IMR-90 (cell line): ENCODE measurements around the gene SEC61B. TPM values are rescaled to one million over a fixed set of nuclear protein-coding genes. Genes with fewer than 3 reads are reported as not detected.

Source experiments
- ATAC-seq: fragments of 200-7000 bp; cut with Tn5 transposase; 2 replicates; pipeline ENCODE4 v1.9.1; 2020; ENCODE audit warnings: low read depth, mild to moderate bottlenecking, moderate library complexity
- BruUV-seq: library from RNA; stranded (reverse); fragments of 400-500 nt; replicated peaks from 2 replicates; lab custom pipeline; 2021; lab: Mats Ljungman, UMichigan
- CTCF ChIA-PET: fragments of 300-600 bp; formaldehyde crosslinking; extraction: SDS; loops from one replicate; lab custom pipeline; 2021; ENCODE audit warnings: antibody characterized with exemption; lab: Yijun Ruan, JAX
- POLR2A ChIA-PET: fragments of 300-600 bp; sonication (Branson Sonifier 250); formaldehyde crosslinking; loops from one replicate; lab custom pipeline; 2022; ENCODE audit warnings: antibody characterized with exemption; ENCODE audit not compliant: unreplicated experiment; lab: Charles Lee
- DNase-seq: peaks from one replicate; pipeline ENCODE4 v3.0.0; 2013
- H2AFZ ChIP-seq: replicated peaks from 2 replicates; pipeline ENCODE3; 2013; ENCODE audit warnings: low read length, mild to moderate bottlenecking; ENCODE audit not compliant: poor library complexity
- H2AK5ac ChIP-seq: 2 replicates; pipeline ENCODE4 v1.6.1; 2013; ENCODE audit warnings: low read depth, low read length, inconsistent platforms
- H2AK9ac ChIP-seq: replicated peaks from 2 replicates; pipeline ENCODE3; 2013; ENCODE audit warnings: mild to moderate bottlenecking, low read depth, low read length, moderate library complexity; ENCODE audit not compliant: poor library complexity
- H2BK120ac ChIP-seq: 2 replicates; pipeline ENCODE4 v1.6.1; 2013; ENCODE audit warnings: low read depth, low read length, inconsistent platforms
- H2BK15ac ChIP-seq: 3 replicates; pipeline ENCODE4 v1.6.1; 2013; ENCODE audit warnings: low read depth, low read length, inconsistent platforms
- H2BK20ac ChIP-seq: 2 replicates; pipeline ENCODE4 v1.6.1; 2013; ENCODE audit warnings: low read depth, mild to moderate bottlenecking, inconsistent platforms, low read length, moderate library complexity
- H2BK5ac ChIP-seq: 2 replicates; pipeline ENCODE4 v1.6.1; 2013; ENCODE audit warnings: mild to moderate bottlenecking, low read depth, low read length, inconsistent platforms; ENCODE audit not compliant: poor library complexity, severe bottlenecking
- H3K14ac ChIP-seq: replicated peaks from 2 replicates; pipeline ENCODE4 v1.6.1; 2013; ENCODE audit warnings: low read depth, low read length, inconsistent platforms
- H3K18ac ChIP-seq: 2 replicates; pipeline ENCODE4 v1.6.1; 2013; ENCODE audit warnings: low read depth, low read length, control low read depth
- H3K23ac ChIP-seq: 2 replicates; pipeline ENCODE4 v1.6.1; 2013; ENCODE audit warnings: low read depth, low read length, inconsistent platforms
- H3K27ac ChIP-seq: 2 replicates; pipeline ENCODE4 v1.5.1; 2013; ENCODE audit warnings: mild to moderate bottlenecking, control low read depth, low read length; ENCODE audit not compliant: insufficient read depth
- H3K27me3 ChIP-seq: 2 replicates; pipeline ENCODE4 v1.6.1; 2013; ENCODE audit warnings: low read length; ENCODE audit not compliant: control insufficient read depth, insufficient read depth
- H3K36me3 ChIP-seq: 2 replicates; pipeline ENCODE4 v1.6.1; 2013; ENCODE audit warnings: low read length, mixed read lengths; ENCODE audit not compliant: control insufficient read depth, insufficient read depth
- H3K4ac ChIP-seq: 2 replicates; pipeline ENCODE4 v1.6.1; 2013; ENCODE audit warnings: low read depth, low read length, inconsistent platforms
- H3K4me1 ChIP-seq: 2 replicates; pipeline ENCODE4 v1.6.1; 2013; ENCODE audit warnings: low read length, mixed read lengths; ENCODE audit not compliant: control insufficient read depth, insufficient read depth
- H3K4me2 ChIP-seq: 2 replicates; pipeline ENCODE4 v1.6.1; 2013; ENCODE audit warnings: low read depth, mild to moderate bottlenecking, control low read depth, low read length, moderate library complexity
- H3K4me3 ChIP-seq: 2 replicates; pipeline ENCODE4 v1.5.1; 2013; ENCODE audit warnings: low read depth, mild to moderate bottlenecking, control low read depth, low read length, moderate library complexity; ENCODE audit not compliant: insufficient read depth
- H3K56ac ChIP-seq: 2 replicates; pipeline ENCODE4 v1.6.1; 2013; ENCODE audit warnings: low read length, inconsistent platforms; ENCODE audit not compliant: insufficient read depth; ENCODE audit errors: extremely low read depth
- H3K79me1 ChIP-seq, 2 experiments: 2 replicates each; pipeline ENCODE4 v1.6.1; 2013; ENCODE audit warnings: low read length in 2 of 2, inconsistent platforms in 1 of 2, low read depth in 1 of 2
- H3K9ac ChIP-seq: 2 replicates; pipeline ENCODE4 v1.6.1; 2013; ENCODE audit warnings: low read depth, low read length, control low read depth
- H3K9me1 ChIP-seq: 2 replicates; pipeline ENCODE4 v1.6.1; 2013; ENCODE audit warnings: low read length, inconsistent platforms; ENCODE audit not compliant: insufficient read depth
- H3K9me3 ChIP-seq: 2 replicates; pipeline ENCODE4 v1.6.1; 2013; ENCODE audit warnings: low read length; ENCODE audit not compliant: control insufficient read depth, insufficient read depth
- H4K20me1 ChIP-seq: 2 replicates; pipeline ENCODE4 v1.6.1; 2013; ENCODE audit warnings: low read length, inconsistent platforms; ENCODE audit not compliant: insufficient read depth
- H4K5ac ChIP-seq: 2 replicates; pipeline ENCODE4 v1.6.1; 2013; ENCODE audit warnings: mild to moderate bottlenecking, low read depth, low read length, control low read depth
- H4K8ac ChIP-seq, 2 experiments: 2 replicates each; pipeline ENCODE4 v1.6.1; 2013; ENCODE audit warnings: low read depth in 2 of 2, low read length in 2 of 2, control low read depth in 1 of 2, inconsistent platforms in 1 of 2
- H4K91ac ChIP-seq: 2 replicates; pipeline ENCODE4 v1.6.1; 2013; ENCODE audit warnings: low read depth, low read length, inconsistent platforms; ENCODE audit not compliant: insufficient read depth
- CHD1 ChIP-seq: IDR thresholded peaks from 2 replicates; pipeline ENCODE4 v1.6.1; 2012; ENCODE audit warnings: low read depth, low read length, improper control_type of control experiment
- ELK1 ChIP-seq: fragments of 150-350 bp; IDR thresholded peaks from 2 replicates; pipeline ENCODE4 v1.6.1; 2016; ENCODE audit warnings: low read depth, mild to moderate bottlenecking, low read length, moderate library complexity, borderline replicate concordance
- FOS ChIP-seq: fragments of 150-350 bp; IDR thresholded peaks from 2 replicates; pipeline ENCODE4 v1.6.1; 2016; ENCODE audit warnings: low read depth, low read length
- MXI1 ChIP-seq: IDR thresholded peaks from 2 replicates; pipeline ENCODE4 v1.6.1; 2012; ENCODE audit warnings: low read depth, mild to moderate bottlenecking, low read length, moderate library complexity, borderline replicate concordance
- RFX5 ChIP-seq: IDR thresholded peaks from 2 replicates; pipeline ENCODE4 v1.8.0; 2012; ENCODE audit warnings: low read depth, mild to moderate bottlenecking, low read length, moderate library complexity
- WGBS, 2 experiments: methylation state at CpG; one replicate each; pipeline versions ENCODE4 v1.1.5 to v1.1.7; 2013; ENCODE audit warnings: missing lambda C conversion rate in 2 of 2; ENCODE audit not compliant: insufficient read length in 1 of 2; ENCODE audit errors: extremely low coverage in 2 of 2; 5-methylcytosine and 5-hydroxymethylcytosine counted together
- dilution Hi-C: fragments of 300-500 bp; cut with HindIII; formaldehyde crosslinking; loops from one replicate; pipeline ENCODE4 v1.14.3; 2018; ENCODE audit warnings: low sequenced_read_pairs; ENCODE audit not compliant: unreplicated experiment
- in situ Hi-C: fragments of 300-500 bp; cut with MboI; formaldehyde crosslinking; loops from 3 replicates; pipeline ENCODE4 v1.14.3; 2019; ENCODE audit warnings: low sequenced_read_pairs, inconsistent platforms, mixed read lengths
- intact Hi-C: fragments of 100-400 bp; cut with micrococcal nuclease; formaldehyde crosslinking; loops from 2 replicates; pipeline ENCODE4 v1.10.0; 2022
- polyA plus RNA-seq, 3 experiments: library from polyadenylated mRNA; depleted of rRNA; stranded (reverse); fragments of >200 nt; gene quantifications; 2 replicates each; pipeline ENCODE4 v1.2.3, GENCODE V29; 2012; ENCODE audit warnings: low replicate concordance in 1 of 3
- total RNA-seq: library from RNA; depleted of rRNA; stranded (reverse); fragments of >200 nt; gene quantifications from 2 replicates; pipeline ENCODE4 v1.2.3, GENCODE V29; 2012

The SEC61B gene
- total and polyA plus RNA-seq, 2 of the 4 experiments (the other 2 are of a cell fraction): 180 to 281 TPM

GRCh38 chr9:99255651-99256050 is 33.6 kb downstream of the SEC61B start:
- no peaks in the 10 kb centered on the region for H3K9me3 ChIP-seq
- no peaks in the 10 kb centered on the region for H3K9me1 ChIP-seq
- no peak overlapping the region for H3K18ac ChIP-seq
- dilution Hi-C loops: no loop called here
- H3K23ac ChIP-seq: no peak overlapping the region
- ATAC-seq: no peak
- in situ Hi-C loops: loop anchor here (25.0 kb wide), 3 partner anchors 557 to 957 kb away; partner anchors contain the start of gene NR4A3
- H3K56ac ChIP-seq: no peak overlapping the region
- H2AK5ac ChIP-seq: no peak overlapping the region
- no peak overlapping the region for H2BK120ac ChIP-seq
- no peaks in the 10 kb centered on the region for H4K20me1 ChIP-seq
- H4K8ac ChIP-seq: no peak overlapping the region
- no peak overlapping the region for H3K4me3 ChIP-seq
- H2BK5ac ChIP-seq: no peak overlapping the region
- H3K4me1 ChIP-seq: peaks cover 3% of the 10 kb centered on the region
- H4K91ac ChIP-seq: no peak overlapping the region
- POLR2A ChIA-PET: no interaction called here
- no peaks in the 10 kb centered on the region for H3K36me3 ChIP-seq
- H2AFZ ChIP-seq: no peak overlapping the region
- no peak for DNase-seq
- no peak overlapping the region for H3K27ac ChIP-seq
- BruUV-seq: no TSS peak
- 0 out of 2 replicates have a peak, but pooled peaks cover 4% of the 10 kb centered on the region for H3K27me3 ChIP-seq
- no peak overlapping the region for H2BK15ac ChIP-seq
- intact Hi-C loops: no loop called here
- no peaks in the 10 kb centered on the region for H3K79me1 ChIP-seq
- CTCF ChIA-PET: no interaction called here
- H3K9ac ChIP-seq: no peak overlapping the region
- TF ChIP-seq RFX5 (no peak), MXI1 (no peak), CHD1 (no peak), FOS (no peak), ELK1 (no peak)
- WGBS, 2 experiments: 50% methylated on average over 1 of the region's 1 CpG; no CpG with 5 or more reads in 1 of the 2 experiments
- no peak overlapping the region for H2AK9ac ChIP-seq
- no peak overlapping the region for H3K4ac ChIP-seq
- no peak overlapping the region for H4K5ac ChIP-seq
- no peak overlapping the region for H2BK20ac ChIP-seq
- H3K14ac ChIP-seq: no peak overlapping the region
- H3K4me2 ChIP-seq: no peak overlapping the region
